ENCODE measurements around the gene CHRM3.

The CHRM3 gene

DNA sequence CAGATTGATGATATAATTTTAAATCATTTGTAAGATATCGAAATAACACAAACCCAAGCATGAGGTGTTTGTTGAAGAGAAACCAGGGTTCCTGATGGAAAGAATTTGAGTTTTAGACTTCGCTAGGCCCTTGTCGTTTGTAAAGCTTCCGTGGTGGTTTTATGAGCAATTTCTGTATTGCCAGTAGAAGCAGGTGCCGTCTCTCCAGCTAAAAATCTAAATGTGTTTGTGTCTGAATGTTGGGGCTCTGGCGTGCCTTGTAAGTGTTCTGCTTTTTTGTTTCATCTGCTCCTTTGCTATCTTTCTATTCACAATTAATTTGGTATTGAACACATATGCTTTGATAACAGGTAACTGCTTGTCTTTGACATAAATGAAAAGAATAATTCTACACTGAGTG lies 27.5 kb downstream of the CHRM3 start:
- no peak for DNase-seq (ENCODE audit: low read depth)

DNA sequence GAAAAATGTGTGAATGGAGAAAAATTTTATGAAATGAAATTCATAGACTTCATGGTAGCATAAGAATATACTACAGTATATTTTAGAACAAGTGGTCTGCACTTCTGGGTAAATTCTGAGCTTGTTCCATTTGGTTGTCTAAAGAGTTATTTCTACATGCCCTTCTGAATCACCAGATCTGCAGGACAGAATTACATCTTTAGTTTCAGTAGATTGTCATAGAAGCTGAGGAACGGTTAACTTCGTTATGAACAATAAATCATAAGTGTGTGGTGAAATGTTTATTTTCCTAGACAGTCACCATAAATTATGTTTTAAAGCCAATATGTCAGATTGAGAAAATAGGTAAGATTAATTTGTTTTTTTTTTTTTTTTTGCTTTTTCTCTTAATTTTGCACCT lies 30.9 kb downstream of the CHRM3 start:
- no peak for DNase-seq (ENCODE audit: low read depth)

DNA sequence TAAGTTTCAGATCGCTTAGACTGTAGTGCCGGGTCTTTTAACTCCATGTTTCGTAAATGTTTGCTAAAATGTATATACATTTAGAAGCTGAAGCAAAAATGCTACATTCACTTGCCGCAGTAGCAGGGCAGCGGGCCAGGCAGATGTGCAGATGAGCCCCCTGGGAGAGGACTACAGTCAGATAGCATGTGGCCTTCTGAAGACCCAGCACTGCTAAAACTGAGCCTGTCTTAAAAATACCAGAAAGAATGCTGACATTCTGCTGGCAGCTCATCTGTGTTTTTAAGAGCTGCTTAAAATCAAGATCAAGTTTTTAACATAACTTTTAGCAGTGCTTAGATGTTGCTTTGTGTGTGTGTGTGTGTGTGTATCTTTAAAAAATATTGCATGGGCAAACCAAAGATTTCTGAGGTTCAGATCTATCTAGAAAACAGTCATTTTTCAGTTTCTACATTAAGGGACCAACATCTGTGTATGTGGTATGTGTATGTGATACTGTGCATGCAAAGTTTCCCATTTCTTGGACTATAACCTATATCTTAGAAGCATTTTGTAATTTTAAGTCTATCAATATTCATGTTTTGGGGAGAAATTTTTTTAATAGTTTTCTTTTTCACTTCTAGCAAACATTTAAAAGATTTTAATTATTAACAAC lies 31.7 kb downstream of the CHRM3 start:
- DNase-seq (ENCODE audit: low read depth): no peak

DNA sequence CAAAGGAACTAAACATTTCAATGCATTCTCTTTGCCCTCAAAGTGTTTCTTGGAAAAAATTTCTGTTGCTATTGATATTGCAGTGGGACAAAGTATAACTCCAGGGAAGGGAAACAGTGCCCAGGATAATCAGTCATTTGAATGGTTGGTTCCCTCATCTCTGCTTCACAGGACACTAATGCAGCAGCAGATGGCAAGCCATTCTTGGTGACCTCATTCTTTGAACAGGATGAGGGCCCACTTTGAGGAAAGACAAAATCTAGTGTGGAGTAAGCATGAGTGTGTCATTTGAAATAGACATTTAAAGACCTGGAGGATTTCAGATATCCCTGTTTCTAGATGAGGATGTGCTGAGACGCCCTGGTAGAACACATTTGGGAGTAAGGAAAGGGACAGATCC lies 32.3 kb downstream of the CHRM3 start:
- no peak for DNase-seq (ENCODE audit: low read depth)

DNA sequence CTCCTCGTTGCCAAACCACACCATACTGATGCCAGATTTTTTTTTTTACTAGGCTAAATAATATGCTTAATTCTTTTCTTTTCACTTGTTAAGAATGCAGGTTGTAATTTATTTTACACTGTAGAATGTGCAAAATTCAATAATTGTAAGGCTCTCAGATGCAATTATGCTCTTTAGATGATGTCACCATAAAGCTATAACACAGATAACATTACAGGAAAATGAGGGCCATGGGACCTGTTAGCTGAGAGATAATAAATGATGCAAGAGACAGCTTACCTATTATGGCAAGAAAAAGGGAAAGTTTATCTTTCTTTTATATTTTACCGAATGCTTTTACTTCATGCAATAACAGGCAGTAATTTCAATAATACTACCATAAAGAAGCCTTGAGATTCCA lies 35.4 kb downstream of the CHRM3 start:
- DNase-seq (ENCODE audit: low read depth): no peak

DNA sequence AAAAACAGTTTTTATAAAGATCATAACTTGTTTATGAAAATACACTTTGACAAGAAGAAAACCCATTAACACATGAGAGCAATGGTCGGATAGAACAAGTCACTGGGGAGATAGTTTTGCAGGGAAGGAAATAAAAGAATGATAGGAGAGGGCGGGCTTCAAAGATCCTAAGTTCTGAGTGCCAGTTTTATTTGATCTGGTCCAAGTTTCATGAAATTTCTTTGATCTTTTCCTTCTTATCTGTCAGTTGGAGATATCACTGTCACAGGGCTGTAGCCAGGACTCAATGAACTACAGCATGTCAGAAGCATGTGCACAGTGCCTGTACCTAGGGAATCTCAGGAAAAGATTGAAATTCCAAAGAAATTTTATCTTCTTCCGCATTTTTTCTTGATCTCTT lies 36.5 kb downstream of the CHRM3 start:
- no peak for DNase-seq (ENCODE audit: low read depth)

DNA sequence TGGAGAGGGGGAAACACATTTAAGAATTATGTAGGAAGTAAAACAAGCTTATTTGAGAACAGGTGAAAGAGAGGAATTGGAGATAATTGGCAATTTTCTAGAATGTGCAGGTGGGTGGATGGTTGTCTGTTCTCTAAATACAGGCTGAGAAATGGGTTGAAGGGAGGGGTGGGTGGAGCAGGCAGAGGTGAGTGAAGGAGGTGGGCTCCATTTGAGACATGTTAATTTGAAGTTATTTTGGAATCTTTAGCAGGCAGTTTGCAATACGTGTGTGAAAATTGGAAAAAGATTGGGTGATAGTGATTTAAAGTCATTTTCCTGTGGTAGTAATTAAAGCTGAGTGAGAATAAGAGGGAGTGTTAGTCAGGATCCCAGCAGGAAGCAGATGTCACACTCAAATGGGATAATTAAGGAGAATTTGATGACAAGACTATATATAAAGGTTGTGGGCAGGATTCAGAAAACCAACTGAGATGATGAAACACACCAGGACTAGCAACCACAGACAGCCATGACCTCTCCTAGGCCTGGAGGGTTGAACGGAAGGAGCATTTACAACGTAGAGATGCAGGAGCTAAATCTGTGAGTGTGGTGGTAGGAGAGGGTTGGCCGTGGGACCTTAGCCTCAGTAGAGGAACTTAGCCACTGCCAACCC lies 40.6 kb downstream of the CHRM3 start:
- DNase-seq (ENCODE audit: low read depth): no peak

DNA sequence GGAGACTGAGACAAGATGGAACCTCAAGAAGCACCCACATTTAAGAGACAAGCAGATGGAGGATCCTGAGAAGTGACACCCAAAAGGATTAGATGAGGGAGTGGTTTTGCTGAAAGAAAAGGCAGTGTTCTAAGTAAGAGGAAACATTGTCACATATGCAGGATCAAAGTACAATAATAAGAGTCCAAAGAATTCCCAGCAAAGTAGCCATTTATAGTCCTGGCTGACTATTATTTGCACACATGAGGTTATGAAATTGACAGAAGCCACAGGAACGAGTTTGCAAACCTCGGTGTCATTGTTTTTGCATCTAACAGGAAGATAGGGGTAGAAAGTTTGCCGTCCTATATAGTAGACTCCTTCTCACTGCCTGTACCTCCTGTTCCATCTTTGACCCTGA lies 41.3 kb downstream of the CHRM3 start:
- DNase-seq (ENCODE audit: low read depth): no peak

DNA sequence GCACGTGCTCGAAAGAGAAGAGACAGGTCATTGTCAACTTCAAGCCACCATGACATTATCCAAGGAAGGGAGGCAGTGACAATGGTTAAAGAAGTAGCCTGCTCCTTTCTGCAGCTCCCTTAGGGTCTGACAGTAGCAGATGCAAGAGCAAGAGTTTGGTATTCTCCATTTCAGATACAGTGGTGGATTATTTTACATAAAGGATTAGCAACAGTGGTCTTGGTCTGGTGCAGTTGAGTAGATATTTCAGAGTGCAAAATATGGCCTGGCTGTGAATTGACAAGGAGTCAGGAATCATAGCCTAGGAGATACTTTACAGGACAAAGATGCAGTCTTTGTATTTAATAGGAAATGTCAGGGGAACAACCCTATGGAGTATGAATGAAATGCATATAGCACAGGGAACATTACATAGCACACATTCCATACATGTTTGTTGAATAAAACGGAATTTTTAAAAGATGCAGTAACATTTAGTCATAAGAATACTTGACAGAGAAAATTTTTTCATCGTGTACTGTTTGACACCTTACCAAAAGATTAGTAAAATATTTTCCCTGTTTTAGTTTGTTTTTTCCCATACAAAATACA lies 41.8 kb downstream of the CHRM3 start:
- DNase-seq (ENCODE audit: low read depth): no peak

DNA sequence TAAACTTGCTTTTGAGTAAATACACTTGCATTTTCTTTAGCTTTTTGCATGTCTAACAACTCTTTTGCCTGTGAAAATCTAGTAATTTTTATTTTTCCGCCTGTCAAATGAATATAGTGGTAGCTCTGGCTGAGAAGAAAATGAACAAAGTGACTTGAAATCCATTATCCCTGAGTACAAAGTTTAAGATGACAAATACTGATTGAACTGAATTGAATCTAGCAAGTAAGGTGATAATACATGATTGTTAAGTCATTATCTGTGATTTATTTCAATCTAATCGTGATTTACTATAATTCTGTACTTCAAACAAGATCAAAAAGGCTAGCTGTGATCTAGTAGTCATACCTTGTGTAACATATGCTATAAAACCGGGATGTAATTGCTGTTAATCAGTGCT lies 42.8 kb downstream of the CHRM3 start:
- DNase-seq (ENCODE audit: low read depth): no peak

DNA sequence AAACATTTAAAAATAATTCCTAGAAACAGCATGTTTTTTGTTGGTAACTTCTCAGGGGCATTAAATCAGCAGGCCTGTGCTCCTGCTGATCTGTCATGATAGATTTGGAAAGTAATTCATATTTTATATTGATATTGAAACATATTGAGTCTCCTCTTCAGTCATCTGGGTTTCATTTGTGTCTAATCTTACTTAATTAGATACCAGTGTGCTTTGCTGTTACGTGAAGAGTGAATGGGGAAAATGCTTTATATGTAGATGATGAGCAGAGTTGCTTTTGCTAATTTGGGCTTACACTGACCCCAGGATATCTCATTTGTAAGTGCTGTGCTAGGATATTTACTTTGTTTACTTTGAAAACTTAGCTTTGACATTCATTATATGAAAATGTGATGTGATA lies 45.9 kb downstream of the CHRM3 start:
- no peak for DNase-seq (ENCODE audit: low read depth)

DNA sequence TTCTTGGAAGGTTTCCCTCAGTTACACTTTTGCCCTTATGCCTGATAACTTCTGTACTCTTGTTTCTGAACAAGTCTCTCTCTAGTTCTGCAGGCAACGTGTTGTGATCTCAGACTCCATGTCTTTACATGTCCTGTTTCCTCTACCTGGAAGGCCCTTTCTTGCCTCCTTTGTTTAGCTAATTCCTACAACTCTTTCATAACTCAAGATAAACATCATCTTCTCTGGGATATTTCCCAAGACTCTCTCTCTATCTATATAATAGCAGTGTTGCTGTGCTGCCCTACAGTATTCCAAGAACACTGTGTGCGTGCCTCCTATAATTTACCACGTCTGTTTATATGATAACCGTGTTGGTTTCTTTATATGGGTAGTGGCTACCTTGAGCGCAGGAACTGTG lies 47.8 kb downstream of the CHRM3 start:
- DNase-seq (ENCODE audit: low read depth): no peak

Data from GM04504 (cell line).